ENCODE results near the gene TFRC.
"Not testable (repeated sequence)": the region's sequence is repeated elsewhere in the genome, so short reads cannot be mapped to it uniquely, and the experiment has no call there.

Gene TFRC

DNA sequence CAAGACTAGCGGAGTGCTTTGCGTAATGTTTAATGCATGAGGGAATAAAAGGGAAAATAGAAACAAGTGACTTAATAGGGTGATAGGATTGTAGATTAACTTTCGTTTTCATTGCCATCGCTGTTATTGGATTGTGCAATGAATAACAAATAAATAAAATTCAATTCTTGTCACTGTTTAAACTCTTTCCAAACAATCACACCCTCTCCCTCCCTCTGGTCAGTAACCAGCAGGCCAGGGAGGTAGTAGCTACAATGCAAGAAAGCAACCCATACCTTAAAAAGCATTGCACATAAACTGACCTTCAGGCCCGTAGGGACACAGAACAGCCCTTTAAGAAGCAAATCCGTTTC lies 705 bp upstream of the TFRC start:
- ChIA-PET POLR2A (interaction anchor here (0.6 kb wide), 1 partner anchor 69 kb away, joined by 3 read pairs; no protein-coding TSS in a partner anchor), CTCF (interaction anchor here (1.3 kb wide), 2 partner anchors 9 to 12 kb away, joined by 3 to 6 read pairs; no protein-coding TSS in a partner anchor)
- H3K4me3 ChIP-seq (ENCODE audit: control insufficient read depth in 1 of 7, extremely low read depth in 1 of 7, insufficient read depth in 4 of 7, low read depth in 2 of 7, low read length in 6 of 7) = peak overlapping the region in 6 of 7 experiments; percentile 40 to 99 (median 94)
- WGBS (ENCODE audit: insufficient coverage) = 78% methylated on average over 3 of the region's 6 CpGs
- H3K27ac ChIP-seq (ENCODE audit: insufficient read depth in 1 of 2, low read depth in 1 of 2, low read length in 2 of 2, poor library complexity in 1 of 2, severe bottlenecking in 2 of 2) = peak overlapping the region; percentile 40 to 95
- H3K9me3 ChIP-seq (ENCODE audit: control extremely low read depth in 1 of 5, control insufficient read depth in 4 of 5, insufficient read depth in 2 of 5, low read depth in 1 of 5, low read length in 4 of 5) = no peaks in the 10 kb centered on the region
- peaks cover 0 to 14% (median 1%) of the 10 kb centered on the region in 4 experiments for H3K36me3 ChIP-seq (ENCODE audit: control insufficient read depth in 4 of 4, insufficient read depth in 4 of 4, low read length in 3 of 4)
- H3K27me3 ChIP-seq (replicated peaks in 2 of 5; ENCODE audit: control insufficient read depth in 4 of 5, insufficient read depth in 5 of 5, low read length in 4 of 5) = no peaks in the 10 kb centered on the region
- peaks cover 15 to 44% (median 41%) of the 10 kb centered on the region in 4 experiments for H3K4me1 ChIP-seq (ENCODE audit: control extremely low read depth in 1 of 4, control insufficient read depth in 4 of 4, insufficient read depth in 4 of 4, low read length in 3 of 4)
- peak in 1 of 3 donors; percentile 73 for DNase-seq

DNA sequence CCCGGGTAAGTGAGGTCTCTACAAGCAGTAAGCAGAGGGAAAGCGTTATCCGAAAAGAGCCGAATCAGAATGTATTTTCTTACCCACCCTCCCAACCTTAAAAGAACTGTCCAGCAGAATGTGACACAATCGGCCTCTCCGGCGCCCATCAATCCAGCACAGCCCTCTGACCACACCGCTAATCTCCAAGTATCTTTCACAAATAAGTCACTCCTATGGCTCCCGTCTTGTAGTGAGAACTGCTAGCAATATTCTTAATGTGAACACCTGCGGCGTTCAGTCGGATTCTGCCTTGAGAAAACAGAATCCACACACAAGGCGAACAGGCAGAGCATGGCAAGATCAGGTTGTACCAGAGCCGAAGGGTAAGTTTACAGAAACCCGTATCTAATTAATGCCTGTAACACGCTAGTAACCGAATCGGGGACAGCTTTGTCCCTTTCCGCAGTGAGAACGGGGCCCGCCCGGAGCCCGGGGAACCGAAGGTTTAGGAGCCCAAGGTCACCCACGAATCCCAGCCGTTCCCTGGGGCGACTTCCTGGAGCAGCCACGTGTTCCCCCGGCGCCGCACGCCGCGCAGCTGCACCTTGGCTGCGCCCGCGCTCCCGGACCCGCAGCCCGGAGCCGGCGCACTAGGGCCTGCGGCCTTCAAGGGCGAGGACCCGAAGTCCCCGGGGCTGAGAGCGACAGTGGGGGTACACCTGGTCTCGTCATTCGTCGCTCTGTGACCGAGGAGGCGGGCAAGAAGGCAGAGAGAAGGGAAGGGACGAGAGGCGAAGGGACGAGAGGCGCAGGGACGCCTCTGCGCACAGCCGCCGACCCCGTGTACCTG lies 672 bp downstream of the TFRC start:
- peaks cover 15 to 44% (median 40%) of the 10 kb centered on the region in 4 experiments for H3K4me1 ChIP-seq (ENCODE audit: control extremely low read depth in 1 of 4, control insufficient read depth in 4 of 4, insufficient read depth in 4 of 4, low read length in 3 of 4)
- H3K27me3 ChIP-seq (replicated peaks in 2 of 5; ENCODE audit: control insufficient read depth in 4 of 5, insufficient read depth in 5 of 5, low read length in 4 of 5) = no peaks in the 10 kb centered on the region
- H3K36me3 ChIP-seq (ENCODE audit: control insufficient read depth in 4 of 4, insufficient read depth in 4 of 4, low read length in 3 of 4) = peaks cover 3 to 22% (median 5%) of the 10 kb centered on the region in 4 experiments
- ChIA-PET POLR2A (interaction anchor here (0.6 to 1.2 kb wide), 7 partner anchors 42 to 113 kb away, joined by 3 read pairs; no protein-coding TSS in a partner anchor), CTCF (interaction anchor here (0.7 to 15.0 kb wide), 5 partner anchors 11 to 126 kb away, joined by 3 to 542 read pairs (median 4); no protein-coding TSS in a partner anchor)
- WGBS (ENCODE audit: insufficient coverage) = under 1% methylated on average over 42 of the region's 61 CpGs
- H3K4me3 ChIP-seq (ENCODE audit: control insufficient read depth in 1 of 7, extremely low read depth in 1 of 7, insufficient read depth in 4 of 7, low read depth in 2 of 7, low read length in 6 of 7) = peak overlapping the region; percentile 84 to 99 (median 93)
- H3K27ac ChIP-seq (ENCODE audit: insufficient read depth in 1 of 2, low read depth in 1 of 2, low read length in 2 of 2, poor library complexity in 1 of 2, severe bottlenecking in 2 of 2) = peak overlapping the region; percentile 86 to 95
- no peaks in the 10 kb centered on the region for H3K9me3 ChIP-seq (ENCODE audit: control extremely low read depth in 1 of 5, control insufficient read depth in 4 of 5, insufficient read depth in 2 of 5, low read depth in 1 of 5, low read length in 4 of 5)
- peak in 2 of 3 donors; percentile 51 to 57 for DNase-seq

GRCh38 chr3:196080101-196080846 lies 1.6 kb downstream of the TFRC start:
- DNase-seq; H3K27me3 ChIP-seq (replicated peaks in 2 of 5; ENCODE audit: control insufficient read depth in 4 of 5, insufficient read depth in 5 of 5, low read length in 4 of 5); H3K9me3 ChIP-seq (ENCODE audit: control extremely low read depth in 1 of 5, control insufficient read depth in 4 of 5, insufficient read depth in 2 of 5, low read depth in 1 of 5, low read length in 4 of 5): not testable (repeated sequence)
- peak overlapping the region; percentile 86 to 95 for H3K27ac ChIP-seq (ENCODE audit: insufficient read depth in 1 of 2, low read depth in 1 of 2, low read length in 2 of 2, poor library complexity in 1 of 2, severe bottlenecking in 2 of 2)
- H3K4me1 ChIP-seq (ENCODE audit: control extremely low read depth in 1 of 4, control insufficient read depth in 4 of 4, insufficient read depth in 4 of 4, low read length in 3 of 4) = peaks cover 15 to 39% (median 33%) of the 10 kb centered on the region in 4 experiments
- 90% methylated on average over 14 of the region's 23 CpGs for WGBS (ENCODE audit: insufficient coverage)
- H3K36me3 ChIP-seq (ENCODE audit: control insufficient read depth in 4 of 4, insufficient read depth in 4 of 4, low read length in 3 of 4) = peaks cover 3 to 30% (median 12%) of the 10 kb centered on the region in 4 experiments
- POLR2A ChIA-PET = interaction anchor here (0.9 to 1.2 kb wide), 3 partner anchors 107 to 112 kb away, joined by 3 to 4 read pairs (median 3); no protein-coding TSS in a partner anchor
- peak overlapping the region in 6 of 7 experiments; percentile 84 to 99 (median 94) for H3K4me3 ChIP-seq (ENCODE audit: control insufficient read depth in 1 of 7, extremely low read depth in 1 of 7, insufficient read depth in 4 of 7, low read depth in 2 of 7, low read length in 6 of 7)
- CTCF ChIA-PET = interaction anchor here (0.7 to 15.0 kb wide), 7 partner anchors 10 to 127 kb away, joined by 3 to 542 read pairs (median 4); no protein-coding TSS in a partner anchor

- H3K9me3 ChIP-seq (ENCODE audit: control extremely low read depth in 1 of 5, control insufficient read depth in 4 of 5, insufficient read depth in 2 of 5, low read depth in 1 of 5, low read length in 4 of 5) = no peaks in the 10 kb centered on the region
- DNase-seq = no peak
- POLR2A ChIA-PET = interaction anchor here (0.9 to 1.0 kb wide), 2 partner anchors 107 to 113 kb away, joined by 4 read pairs; no protein-coding TSS in a partner anchor
- CTCF ChIA-PET = interaction anchor here (0.8 to 15.0 kb wide), 5 partner anchors 10 to 112 kb away, joined by 3 to 542 read pairs (median 4); no protein-coding TSS in a partner anchor
- H3K36me3 ChIP-seq (ENCODE audit: control insufficient read depth in 4 of 4, insufficient read depth in 4 of 4, low read length in 3 of 4) = peaks cover 3 to 36% (median 18%) of the 10 kb centered on the region in 4 experiments
- H3K4me3 ChIP-seq (ENCODE audit: control insufficient read depth in 1 of 7, extremely low read depth in 1 of 7, insufficient read depth in 4 of 7, low read depth in 2 of 7, low read length in 6 of 7) = peak overlapping the region in 6 of 7 experiments; percentile 19 to 99 (median 94)
- H3K4me1 ChIP-seq (ENCODE audit: control extremely low read depth in 1 of 4, control insufficient read depth in 4 of 4, insufficient read depth in 4 of 4, low read length in 3 of 4) = peaks cover 15 to 39% (median 33%) of the 10 kb centered on the region in 4 experiments
- H3K27ac ChIP-seq (ENCODE audit: insufficient read depth in 1 of 2, low read depth in 1 of 2, low read length in 2 of 2, poor library complexity in 1 of 2, severe bottlenecking in 2 of 2) = peak overlapping the region; percentile 86 to 95
- 67% methylated on average over 1 of the region's 3 CpGs for WGBS (ENCODE audit: insufficient coverage)
- H3K27me3 ChIP-seq (replicated peaks in 2 of 5; ENCODE audit: control insufficient read depth in 4 of 5, insufficient read depth in 5 of 5, low read length in 4 of 5) = no peaks in the 10 kb centered on the region
Observed at GRCh38 chr3:196079682-196080081, 2.2 kb downstream of the TFRC start.

DNA sequence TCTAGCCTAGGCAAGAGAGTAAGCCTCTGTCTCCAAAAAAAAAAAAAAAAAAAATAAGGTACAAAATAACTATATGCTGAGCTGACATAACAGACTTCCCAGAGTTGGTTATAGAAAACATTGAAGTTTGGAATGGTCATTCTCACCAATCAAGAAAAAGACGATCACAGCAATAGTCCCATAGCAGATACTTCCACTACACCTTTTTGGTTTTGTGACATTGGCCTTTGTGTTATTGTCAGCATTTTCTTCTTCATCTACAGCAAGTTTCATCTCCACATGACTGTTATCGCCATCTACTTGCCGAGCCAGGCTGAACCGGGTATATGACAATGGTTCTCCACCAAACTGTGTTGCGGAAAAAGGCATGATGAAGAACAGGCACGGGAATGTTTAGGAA lies 6.9 kb downstream of the TFRC start:
- peaks cover 4 to 23% (median 17%) of the 10 kb centered on the region in 4 experiments for H3K4me1 ChIP-seq (ENCODE audit: control extremely low read depth in 1 of 4, control insufficient read depth in 4 of 4, insufficient read depth in 4 of 4, low read length in 3 of 4)
- H3K9me3 ChIP-seq (ENCODE audit: control extremely low read depth in 1 of 5, control insufficient read depth in 4 of 5, insufficient read depth in 2 of 5, low read depth in 1 of 5, low read length in 4 of 5) = no peaks in the 10 kb centered on the region
- POLR2A ChIA-PET = interaction anchor here (0.6 to 0.7 kb wide), 2 partner anchors 11 to 71 kb away, joined by 3 to 6 read pairs; no protein-coding TSS in a partner anchor
- peaks cover 13 to 79% (median 53%) of the 10 kb centered on the region in 4 experiments for H3K36me3 ChIP-seq (ENCODE audit: control insufficient read depth in 4 of 4, insufficient read depth in 4 of 4, low read length in 3 of 4)
- DNase-seq = no peak
- WGBS (ENCODE audit: insufficient coverage) = 98% methylated on average over 6 of the region's 6 CpGs
- no peak overlapping the region for H3K27ac ChIP-seq (ENCODE audit: insufficient read depth in 1 of 2, low read depth in 1 of 2, low read length in 2 of 2, poor library complexity in 1 of 2, severe bottlenecking in 2 of 2)
- H3K27me3 ChIP-seq (replicated peaks in 2 of 5; ENCODE audit: control insufficient read depth in 4 of 5, insufficient read depth in 5 of 5, low read length in 4 of 5) = no peaks in the 10 kb centered on the region
- H3K4me3 ChIP-seq (ENCODE audit: control insufficient read depth in 1 of 7, extremely low read depth in 1 of 7, insufficient read depth in 4 of 7, low read depth in 2 of 7, low read length in 6 of 7) = no peak overlapping the region
- CTCF ChIA-PET = interaction anchor here (1.0 to 15.0 kb wide), 5 partner anchors 10 to 146 kb away, joined by 3 to 542 read pairs (median 5); no protein-coding TSS in a partner anchor

GRCh38 chr3:196073255-196073753 lies 8.6 kb downstream of the TFRC start:
- H3K27me3 ChIP-seq (replicated peaks in 2 of 5; ENCODE audit: control insufficient read depth in 4 of 5, insufficient read depth in 5 of 5, low read length in 4 of 5) = no peaks in the 10 kb centered on the region
- 33% methylated on average over 3 of the region's 6 CpGs for WGBS (ENCODE audit: insufficient coverage)
- peaks cover 0 to 8% (median 2%) of the 10 kb centered on the region in 4 experiments for H3K4me1 ChIP-seq (ENCODE audit: control extremely low read depth in 1 of 4, control insufficient read depth in 4 of 4, insufficient read depth in 4 of 4, low read length in 3 of 4)
- no peak overlapping the region for H3K27ac ChIP-seq (ENCODE audit: insufficient read depth in 1 of 2, low read depth in 1 of 2, low read length in 2 of 2, poor library complexity in 1 of 2, severe bottlenecking in 2 of 2)
- peak; percentile 82 to 92 (median 87) for DNase-seq
- H3K36me3 ChIP-seq (ENCODE audit: control insufficient read depth in 4 of 4, insufficient read depth in 4 of 4, low read length in 3 of 4) = peaks cover 21 to 85% (median 66%) of the 10 kb centered on the region in 4 experiments
- ChIA-PET CTCF (interaction anchor here (0.6 to 15.0 kb wide), 22 partner anchors 9 to 148 kb away, joined by 3 to 542 read pairs (median 4); no protein-coding TSS in a partner anchor), POLR2A (no interaction called here)
- no peak overlapping the region for H3K4me3 ChIP-seq (ENCODE audit: control insufficient read depth in 1 of 7, extremely low read depth in 1 of 7, insufficient read depth in 4 of 7, low read depth in 2 of 7, low read length in 6 of 7)
- H3K9me3 ChIP-seq (ENCODE audit: control extremely low read depth in 1 of 5, control insufficient read depth in 4 of 5, insufficient read depth in 2 of 5, low read depth in 1 of 5, low read length in 4 of 5) = no peaks in the 10 kb centered on the region

All from common myeloid progenitor, CD34-positive (primary cell).